Fibroblast of skin of left biceps (primary cell): Measurements from ENCODE around the gene SMO.
A peak's percentile ranks its signal among the peaks of the same experiment; 100 is the strongest.
"Not testable (repeated sequence)": the region's sequence is repeated elsewhere in the genome, so short reads cannot be mapped to it uniquely, and the experiment has no call there.

Experiments used
- DNase-seq, 2 experiments: peaks; one replicate each; pipeline ENCODE4 v3.0.0-alpha.2; 2013; ENCODE audit warnings: low read depth in 2 of 2

Gene SMO

DNA sequence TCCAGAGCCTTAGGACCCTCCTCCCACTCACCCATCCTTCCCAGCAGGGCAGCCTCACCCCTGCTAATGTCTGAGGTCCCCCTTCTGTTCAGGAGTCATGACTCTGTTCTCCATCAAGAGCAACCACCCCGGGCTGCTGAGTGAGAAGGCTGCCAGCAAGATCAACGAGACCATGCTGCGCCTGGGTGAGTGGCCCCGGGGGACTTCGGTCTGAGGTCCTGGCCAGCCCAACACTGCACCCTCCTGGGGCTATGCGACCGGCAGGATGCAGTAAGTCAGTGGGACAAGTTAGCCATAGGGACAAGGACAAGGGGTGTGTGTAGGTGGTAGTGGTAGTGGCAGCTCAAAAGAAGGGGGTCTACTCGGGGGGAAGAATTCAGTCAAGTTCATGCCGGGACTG lies 20.2 kb downstream of the SMO start:
- DNase-seq = no peak

DNA sequence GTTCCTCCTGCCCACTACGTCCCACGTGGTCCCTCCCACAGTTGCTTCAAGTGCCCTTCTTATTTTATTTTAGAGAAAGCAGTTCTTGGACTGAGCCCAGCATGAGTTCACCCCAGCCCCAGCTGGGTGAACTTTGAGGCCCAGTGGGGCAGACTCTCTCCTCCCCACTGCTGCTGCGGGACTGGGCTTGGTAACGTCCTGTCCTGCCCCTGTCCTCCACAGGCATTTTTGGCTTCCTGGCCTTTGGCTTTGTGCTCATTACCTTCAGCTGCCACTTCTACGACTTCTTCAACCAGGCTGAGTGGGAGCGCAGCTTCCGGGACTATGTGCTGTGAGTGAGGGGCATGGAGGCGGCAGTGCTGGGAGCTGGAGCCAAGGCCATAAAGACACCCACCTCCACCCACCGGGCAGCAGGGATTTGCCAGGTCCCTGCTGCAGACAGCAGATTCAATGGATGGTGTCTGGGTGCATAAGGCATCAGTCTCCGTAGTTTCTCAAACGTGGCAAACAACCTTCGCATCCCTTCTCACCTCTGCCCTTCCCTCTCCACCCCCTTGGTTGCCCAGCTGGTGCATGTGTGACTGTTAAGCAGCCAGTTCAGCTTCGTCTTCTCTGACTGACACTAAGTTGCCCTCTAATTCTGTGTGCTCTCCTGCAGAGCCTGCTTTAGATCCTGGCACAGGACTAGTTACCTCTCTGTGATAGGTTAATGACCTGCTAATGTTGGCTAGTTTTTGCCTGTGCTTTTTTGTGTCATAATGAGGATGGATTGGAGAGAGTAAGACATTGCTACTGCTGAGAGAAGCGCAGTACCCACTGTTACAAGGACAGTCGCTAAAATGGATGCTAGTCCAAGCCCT lies 20.9 kb downstream of the SMO start:
- DNase-seq = no peak

DNA sequence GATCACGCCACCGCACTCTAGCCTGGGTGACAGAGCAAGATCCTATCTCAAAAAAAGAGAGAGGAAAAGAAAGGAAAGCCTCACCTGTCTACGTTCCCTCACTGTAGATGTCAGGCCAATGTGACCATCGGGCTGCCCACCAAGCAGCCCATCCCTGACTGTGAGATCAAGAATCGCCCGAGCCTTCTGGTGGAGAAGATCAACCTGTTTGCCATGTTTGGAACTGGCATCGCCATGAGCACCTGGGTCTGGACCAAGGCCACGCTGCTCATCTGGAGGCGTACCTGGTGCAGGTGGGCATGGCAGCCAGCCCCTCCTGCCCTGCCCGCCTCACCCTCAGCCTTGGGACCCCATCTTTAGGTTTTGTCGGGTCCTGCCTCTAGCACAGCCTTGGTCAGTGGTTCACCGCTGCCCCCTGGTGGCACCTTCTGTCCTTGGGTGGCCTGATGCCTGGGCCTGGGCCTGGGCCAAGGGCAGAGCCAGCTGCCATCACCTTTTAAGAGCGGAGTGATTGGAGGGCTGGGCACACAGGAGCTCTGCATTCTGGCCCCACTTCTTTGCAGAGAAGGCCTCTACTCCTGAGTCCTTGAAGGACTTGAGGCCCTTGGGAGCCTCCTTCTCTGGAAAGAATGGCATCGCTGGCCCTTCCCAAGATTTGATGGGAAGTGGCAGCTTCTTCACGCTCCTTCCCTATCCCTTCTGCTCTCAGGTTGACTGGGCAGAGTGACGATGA lies 22.0 kb downstream of the SMO start:
- DNase-seq = peak in 1 of 2 experiments; percentile 10

DNA sequence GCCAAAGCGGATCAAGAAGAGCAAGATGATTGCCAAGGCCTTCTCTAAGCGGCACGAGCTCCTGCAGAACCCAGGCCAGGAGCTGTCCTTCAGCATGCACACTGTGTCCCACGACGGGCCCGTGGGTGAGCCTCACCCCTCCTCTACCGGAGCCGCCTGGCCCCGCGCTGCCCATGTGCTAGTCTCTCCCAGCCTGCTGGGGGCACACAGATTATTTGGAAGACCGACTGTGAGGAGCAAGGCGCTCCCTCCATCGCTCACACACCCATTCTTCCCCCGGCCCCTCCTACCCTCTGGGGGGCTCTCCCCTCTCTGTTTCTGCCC lies 22.5 kb downstream of the SMO start:
- no peak for DNase-seq

DNA sequence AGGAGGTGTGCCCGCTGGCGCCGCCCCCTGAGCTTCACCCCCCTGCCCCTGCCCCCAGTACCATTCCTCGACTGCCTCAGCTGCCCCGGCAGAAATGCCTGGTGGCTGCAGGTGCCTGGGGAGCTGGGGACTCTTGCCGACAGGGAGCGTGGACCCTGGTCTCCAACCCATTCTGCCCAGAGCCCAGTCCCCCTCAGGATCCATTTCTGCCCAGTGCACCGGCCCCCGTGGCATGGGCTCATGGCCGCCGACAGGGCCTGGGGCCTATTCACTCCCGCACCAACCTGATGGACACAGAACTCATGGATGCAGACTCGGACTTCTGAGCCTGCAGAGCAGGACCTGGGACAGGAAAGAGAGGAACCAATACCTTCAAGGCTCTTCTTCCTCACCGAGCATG lies 23.7 kb downstream of the SMO start:
- no peak for DNase-seq

DNA sequence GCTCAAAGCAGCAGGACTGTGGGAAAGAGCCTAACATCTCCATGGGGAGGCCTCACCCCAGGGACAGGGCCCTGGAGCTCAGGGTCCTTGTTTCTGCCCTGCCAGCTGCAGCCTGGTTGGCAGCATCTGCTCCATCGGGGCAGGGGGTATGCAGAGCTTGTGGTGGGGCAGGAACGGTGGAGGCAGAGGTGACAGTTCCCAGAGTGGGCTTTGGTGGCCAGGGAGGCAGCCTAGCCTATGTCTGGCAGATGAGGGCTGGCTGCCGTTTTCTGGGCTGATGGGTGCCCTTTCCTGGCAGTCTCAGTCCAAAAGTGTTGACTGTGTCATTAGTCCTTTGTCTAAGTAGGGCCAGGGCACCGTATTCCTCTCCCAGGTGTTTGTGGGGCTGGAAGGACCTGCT lies 24.2 kb downstream of the SMO start:
- DNase-seq = no peak

DNA sequence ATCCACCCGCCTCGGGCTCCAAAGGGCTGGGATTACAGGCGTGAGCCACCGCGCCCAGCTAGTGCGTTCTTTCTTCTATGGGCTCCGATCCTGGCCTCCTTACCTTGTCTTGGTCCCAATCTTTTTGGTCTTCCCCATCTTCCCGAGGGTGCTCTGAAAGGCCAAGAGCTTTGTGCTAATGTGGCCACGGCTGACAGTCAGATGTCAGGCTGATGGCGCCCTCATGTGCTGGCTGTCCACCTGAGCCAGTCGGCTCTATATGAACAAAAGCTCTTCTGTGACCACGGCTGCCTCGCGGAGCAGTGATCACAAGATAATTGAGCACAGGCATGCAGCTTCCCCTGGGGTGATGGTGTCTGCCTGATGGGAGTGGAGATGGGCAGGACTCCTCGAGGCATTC lies 25.4 kb downstream of the SMO start:
- DNase-seq = no peak

DNA sequence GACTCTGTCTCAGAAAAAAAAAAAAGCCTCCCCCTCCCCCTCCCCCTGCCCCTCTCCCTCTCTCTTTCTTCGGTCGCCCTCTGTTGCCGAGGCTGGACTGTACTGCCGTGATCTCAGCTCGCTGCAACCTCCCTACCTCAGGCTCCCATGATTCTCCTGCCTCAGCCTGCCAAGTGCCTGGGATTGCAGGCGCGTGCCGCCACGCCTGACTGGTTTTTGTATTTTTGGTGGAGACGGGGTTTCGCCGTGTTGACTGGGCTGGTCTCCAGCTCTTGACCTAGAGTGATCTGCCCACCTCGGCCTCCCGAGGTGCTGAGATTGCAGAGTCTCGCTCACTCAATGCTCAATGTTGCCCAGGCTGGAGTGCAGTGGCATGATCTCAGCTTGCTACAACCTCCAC lies 27.3 kb downstream of the SMO start:
- not testable (repeated sequence) for DNase-seq

DNA sequence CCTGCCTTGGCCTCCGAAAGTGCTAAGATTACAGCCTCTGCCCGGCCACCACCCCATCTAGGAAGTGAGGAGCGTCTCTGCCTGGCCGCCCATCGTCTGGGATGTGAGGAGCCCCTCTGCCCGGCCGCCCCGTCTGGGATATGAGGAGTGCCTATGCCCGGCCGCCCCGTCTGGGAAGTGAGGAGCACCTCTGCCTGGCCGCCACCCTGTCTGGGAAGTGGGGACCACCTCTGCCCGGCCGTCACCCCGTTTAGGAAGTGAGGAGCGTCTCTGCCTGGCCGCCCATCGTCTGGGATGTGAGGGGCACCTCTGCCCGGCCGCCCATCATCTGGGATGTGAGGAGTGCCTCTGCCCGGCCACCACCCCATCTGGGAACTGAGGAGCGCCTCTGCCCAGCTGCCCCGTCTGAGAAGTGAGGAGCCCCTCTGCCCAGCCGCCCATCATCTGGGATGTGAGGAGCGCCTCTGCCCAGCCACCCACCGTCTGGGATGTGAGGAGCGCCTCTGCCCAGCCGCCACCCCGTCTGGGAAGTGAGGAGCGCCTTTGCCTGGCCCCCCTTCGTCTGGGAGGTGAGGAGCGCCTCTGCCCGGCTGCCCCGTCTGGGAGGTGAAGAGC lies 27.8 kb downstream of the SMO start:
- not testable (repeated sequence) for DNase-seq

DNA sequence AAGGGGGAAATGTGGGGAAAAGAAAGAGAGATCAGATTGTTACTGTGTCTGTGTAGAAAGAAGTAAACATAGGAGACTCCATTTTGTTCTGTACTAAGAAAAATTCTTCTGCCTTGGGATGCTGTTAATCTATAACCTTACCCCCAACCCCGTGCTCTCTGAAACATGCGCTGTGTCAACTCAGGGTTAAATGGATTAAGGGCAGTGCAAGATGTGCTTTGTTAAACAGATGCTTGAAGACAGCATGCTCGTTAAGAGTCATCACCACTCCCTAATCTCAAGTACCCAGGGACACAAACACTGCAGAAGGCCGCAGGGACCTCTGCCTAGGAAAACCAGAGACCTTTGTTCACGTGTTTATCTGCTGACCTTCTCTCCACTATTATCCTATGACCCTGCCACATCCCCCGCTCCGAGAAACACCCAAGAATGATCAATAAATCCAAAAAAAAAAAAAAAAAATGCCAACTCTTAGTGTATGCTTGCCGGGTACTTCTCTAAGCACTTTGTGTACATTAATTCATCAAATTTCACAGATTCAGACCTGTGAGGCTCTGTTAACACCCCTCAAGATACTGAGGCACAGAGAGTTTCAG lies 28.5 kb downstream of the SMO start:
- DNase-seq = not testable (repeated sequence)

DNA sequence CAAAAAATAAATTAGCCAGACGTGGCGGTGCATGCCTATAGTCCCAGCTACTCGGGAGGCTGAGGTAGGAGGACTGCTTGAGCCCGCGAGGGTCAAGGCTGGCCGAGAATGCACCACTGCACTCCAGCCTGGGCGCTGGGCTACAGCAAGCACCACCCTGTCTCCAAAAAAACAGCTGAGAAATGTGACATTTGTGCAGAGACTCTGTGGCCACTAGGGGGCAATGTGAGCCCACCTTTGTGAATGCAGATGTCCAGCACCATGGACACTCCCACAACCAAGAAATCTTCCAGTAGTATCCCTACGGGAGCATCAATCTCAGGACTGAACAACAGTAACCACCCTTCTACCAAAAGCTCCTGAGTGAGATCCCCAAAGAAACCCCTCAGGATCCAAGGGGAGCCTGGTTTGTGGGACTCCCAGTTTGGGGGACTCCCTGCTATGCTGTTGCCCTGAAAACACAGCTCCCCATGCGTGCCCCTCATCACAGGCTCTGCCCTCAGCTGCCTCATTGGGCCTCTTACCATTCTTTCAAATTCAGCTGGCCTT lies 30.2 kb downstream of the SMO start:
- peak; percentile 33 to 43 for DNase-seq

DNA sequence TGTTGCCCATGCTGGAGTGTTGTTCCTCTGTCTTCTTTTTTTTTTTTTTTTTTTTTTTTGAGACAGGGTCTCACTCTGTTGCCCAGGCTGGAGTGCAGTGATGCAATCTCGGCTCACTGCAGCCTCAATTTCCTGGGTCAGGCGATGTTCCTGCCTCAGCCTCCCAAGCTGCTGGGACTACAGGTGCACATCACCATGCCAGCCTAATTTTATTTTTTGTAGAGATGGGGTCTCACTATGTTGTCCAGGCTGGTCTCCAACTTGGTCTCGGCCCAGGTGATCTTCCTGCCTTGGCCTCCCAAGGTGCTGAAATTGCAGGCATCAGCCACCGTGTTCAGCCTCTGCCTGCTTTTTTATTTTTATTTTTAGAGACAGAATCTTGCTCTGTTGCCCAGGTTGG lies 30.7 kb downstream of the SMO start:
- DNase-seq = not testable (repeated sequence)

DNA sequence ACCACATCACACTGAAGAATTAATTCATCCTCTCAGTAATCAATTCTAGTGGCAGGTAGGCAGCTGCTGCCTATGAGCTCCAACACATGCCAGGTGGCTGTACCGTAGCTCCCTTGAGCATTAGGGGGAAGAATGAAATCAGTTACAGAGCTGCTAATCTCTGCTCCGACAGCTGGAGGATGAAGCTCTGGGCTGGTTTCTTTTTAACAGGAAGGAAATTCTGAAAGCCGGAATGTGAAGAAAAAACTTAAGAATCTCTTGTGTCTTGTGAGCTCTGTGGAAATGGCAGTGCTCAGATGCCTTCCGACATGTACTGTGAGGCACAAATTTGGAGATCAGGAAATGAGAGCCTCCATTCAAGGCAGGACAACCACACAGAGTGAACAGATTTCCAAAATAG lies 33.6 kb downstream of the SMO start:
- no peak for DNase-seq

DNA sequence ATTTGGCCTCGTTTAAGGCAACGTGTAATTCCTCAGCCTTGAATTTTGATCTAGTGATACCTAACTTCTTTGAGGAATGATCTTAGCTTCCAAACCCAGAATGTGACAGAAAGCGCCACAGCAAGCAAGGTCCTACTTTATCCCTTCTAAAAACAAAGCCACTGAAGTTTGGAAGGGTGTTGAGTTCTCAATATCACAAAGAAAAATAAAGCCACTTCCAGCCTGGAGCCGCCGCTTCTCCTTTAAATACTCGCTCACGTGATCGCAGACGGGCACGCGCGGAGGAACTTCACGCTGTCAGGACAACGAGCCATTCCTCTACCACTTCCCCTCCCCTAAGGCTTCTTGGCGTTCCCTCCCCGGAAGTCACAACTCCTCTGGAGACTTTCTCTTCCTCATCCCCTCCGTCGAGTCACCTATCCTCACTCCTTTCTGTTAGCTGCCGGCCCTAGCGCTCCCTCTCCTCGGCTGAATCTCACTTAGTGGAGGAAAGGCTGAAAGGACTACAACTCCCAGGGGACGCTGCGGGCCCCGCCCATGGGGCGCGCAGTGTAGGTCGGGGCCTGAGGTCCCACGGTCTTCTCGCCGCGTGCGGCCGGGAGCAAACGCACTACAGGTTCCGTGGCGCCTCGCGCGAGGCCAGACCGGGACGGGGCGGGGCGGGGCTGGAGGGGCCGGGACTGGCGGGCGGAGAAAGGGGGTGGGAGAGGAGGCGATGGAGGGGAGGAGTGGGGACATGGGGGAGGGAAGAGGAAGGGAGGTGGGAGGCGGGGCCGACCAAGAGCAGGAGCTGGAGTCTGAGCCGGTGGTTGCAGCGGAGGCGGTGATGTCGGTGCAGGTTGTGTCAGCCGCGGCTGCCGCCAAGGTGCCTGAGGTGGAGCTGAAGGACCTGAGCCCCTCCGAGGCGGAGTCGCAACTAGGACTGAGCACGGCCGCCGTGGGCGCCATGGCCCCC lies 36.1 kb downstream of the SMO start, which contains the start of gene AHCYL2:
Gene AHCYL2 (plus strand): TSS at position 780 of the 955 bp plus-strand sequence.
- DNase-seq = peak; percentile 93 to 95

DNA sequence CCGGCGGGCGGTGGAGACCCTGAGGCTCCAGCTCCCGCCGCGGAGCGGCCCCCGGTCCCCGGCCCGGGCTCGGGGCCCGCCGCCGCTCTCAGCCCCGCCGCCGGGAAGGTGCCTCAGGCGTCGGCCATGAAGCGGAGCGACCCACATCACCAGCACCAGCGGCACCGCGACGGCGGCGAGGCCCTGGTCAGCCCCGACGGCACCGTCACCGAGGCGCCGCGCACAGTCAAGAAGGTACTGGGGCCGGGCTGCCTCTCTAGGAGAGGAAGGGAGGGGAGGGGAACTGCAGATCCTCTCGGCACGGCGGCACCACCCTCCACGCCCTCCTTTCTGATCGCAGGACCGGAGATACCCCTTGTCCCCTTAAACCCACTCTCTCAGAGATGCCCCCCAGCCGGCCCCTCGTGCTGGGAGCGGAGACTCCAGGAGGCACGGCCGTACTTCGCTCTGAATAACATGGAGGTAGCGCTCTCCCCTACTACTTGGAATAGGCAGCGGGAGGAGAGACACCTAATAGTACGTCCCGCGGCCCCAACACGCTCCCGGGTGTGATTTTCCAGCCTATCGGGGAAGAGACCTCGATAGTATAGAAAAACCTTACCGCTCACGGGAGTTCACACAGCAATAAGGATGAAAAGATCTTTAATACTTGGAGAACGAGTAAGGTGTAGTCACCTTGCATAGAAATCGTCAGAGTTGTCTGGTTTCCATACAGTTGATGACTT lies 36.9 kb downstream of the SMO start:
- no peak for DNase-seq

DNA sequence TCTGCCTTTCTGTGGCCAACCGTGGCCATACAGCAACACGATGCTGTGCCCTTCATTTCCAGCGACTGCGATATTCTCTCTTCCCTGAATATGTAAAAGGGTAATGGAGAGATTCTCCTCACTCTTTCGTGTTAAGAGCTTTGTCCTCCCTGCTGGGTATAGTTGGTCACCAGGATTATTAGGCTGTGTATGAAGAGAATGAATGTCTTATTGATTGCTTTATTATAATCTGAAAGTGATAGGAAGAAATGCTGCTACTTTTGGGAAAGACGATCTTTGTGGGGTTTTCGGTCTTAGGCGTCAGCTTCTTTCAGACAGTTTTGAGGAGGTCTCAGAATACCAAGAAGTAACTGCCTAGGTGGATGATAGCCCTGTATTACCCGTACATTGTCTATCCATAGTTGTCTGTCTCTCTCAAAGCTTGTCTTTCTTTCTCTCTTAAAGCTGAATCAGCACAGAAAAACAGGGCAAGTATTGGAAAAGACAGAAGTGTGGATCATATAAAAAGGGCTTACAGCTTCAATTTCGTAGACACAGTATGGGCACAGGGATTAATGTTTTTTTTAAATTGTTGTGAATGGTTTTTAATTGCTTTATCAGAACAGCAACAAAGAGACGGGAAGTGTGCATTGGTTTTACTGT lies 37.6 kb downstream of the SMO start:
- no peak for DNase-seq

DNA sequence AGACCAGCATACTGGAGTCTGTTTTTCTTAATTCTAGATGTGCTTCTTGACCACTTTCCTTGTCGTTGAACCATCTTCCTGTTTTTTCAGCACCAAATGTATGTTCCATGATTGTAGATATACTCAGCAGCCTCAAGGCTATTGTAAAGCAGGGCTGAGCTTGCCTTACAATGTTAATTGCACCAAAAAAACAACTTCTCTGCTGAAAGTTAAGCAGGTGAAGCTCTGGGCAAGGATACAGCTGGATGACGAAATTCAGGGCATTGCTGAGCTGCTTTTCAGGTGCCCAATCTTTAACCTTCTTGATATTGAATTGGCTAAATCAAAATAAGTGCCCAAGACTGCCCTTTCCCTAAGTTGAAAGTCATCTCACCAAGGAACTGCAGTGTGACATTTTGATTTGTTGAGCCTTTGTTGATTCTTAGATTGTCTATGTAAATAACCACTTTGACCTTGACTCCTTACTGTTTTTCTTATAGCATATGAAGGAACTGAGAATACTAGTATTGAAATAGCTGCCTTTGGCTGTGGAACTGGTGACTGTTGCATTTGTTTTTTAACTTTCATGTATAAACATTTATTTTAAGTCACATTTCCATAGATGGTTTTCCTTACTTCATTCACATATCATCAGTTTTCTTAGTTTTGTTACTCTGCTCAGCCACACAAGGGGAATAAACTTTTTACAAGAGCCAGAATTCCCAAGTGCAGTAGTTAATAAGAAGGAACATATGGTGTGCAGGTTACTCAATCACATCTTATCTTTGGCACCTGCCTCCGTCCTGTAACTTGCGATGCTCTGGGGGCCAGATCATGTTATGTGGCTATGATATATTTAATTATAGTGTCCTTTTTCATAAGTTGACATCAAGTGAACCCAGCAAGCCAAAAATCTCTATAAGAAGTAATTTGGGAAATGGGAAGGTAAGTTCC lies 39.5 kb downstream of the SMO start:
- DNase-seq = no peak

DNA sequence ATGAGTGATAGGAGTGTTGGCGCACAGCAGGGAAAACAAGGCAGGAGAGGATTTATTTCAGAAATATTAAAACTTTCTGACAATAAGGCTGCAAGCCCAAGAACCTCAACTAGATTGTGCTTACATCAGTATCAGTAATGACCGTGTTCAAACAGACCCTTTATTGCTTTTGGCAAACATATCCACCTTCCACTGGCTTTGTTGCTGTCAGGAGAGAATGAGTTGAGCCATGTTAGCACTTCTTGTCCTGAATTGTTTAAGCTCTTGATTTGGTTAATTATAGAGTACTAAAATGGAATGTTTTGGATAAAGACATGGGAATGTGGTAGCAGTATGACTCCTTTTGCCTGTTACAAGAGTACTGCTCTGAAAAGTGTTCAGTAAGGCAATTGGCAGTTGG lies 40.2 kb downstream of the SMO start:
- DNase-seq = no peak

DNA sequence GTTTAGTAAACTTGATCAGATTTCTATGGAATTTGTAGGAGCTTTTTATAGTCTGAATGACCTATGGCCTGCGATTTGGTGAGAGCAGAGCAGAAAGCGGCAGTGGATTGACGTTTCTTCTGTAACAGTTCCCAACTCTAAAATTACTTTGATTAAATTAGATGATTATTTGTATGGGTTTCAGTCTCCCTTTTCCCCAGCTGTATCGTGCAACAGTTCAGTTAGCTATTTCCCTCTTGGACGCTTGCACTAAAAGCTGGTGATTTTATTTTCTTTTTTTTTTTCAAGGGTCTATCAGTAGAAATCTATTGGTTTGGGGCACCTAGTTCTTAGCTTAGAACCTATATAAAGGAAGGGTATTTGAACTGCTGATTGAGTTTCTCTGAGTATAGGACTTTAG lies 43.2 kb downstream of the SMO start:
- no peak for DNase-seq
